Neural cell (in vitro differentiated cells): ENCODE results near the gene ACER2. TPM values are rescaled to one million over a fixed set of nuclear protein-coding genes. Genes with fewer than 3 reads are reported as not detected.
"Not testable (repeated sequence)": the region's sequence is repeated elsewhere in the genome, so short reads cannot be mapped to it uniquely, and the experiment has no call there.

Source experiments
- H2AFZ ChIP-seq: fragments of 200-600, 300-800 bp; sonication (generic), shearing (Covaris generic); 2 replicates; pipeline ENCODE4 v1.6.0; 2014; ENCODE audit warnings: low read depth, mild to moderate bottlenecking, antibody characterized with exemption, low read length, moderate library complexity
- H3F3A ChIP-seq: fragments of 200-600 bp; shearing (Covaris generic); 2 replicates; pipeline ENCODE4 v1.6.1; 2016; ENCODE audit warnings: mild to moderate bottlenecking, moderate library complexity, mixed read lengths, antibody characterized with exemption, low read length; ENCODE audit not compliant: insufficient read depth, poor library complexity, severe bottlenecking
- H3K27ac ChIP-seq: fragments of 200-600, 300-800 bp; sonication (generic), shearing (Covaris generic); 2 replicates; pipeline ENCODE4 v1.5.1; 2014; ENCODE audit warnings: mild to moderate bottlenecking, low read length, moderate library complexity
- H3K27me3 ChIP-seq: fragments of 300-800, 200-600 bp; sonication (generic), shearing (Covaris generic); 2 replicates; pipeline ENCODE4 v1.6.0; 2014; ENCODE audit warnings: mild to moderate bottlenecking, low read depth, low read length, moderate library complexity; ENCODE audit not compliant: insufficient read depth
- H3K36me3 ChIP-seq: fragments of 300-800, 200-600 bp; sonication (generic), shearing (Covaris generic); 2 replicates; pipeline ENCODE4 v1.5.1; 2014; ENCODE audit warnings: mild to moderate bottlenecking, antibody characterized with exemption, low read length, moderate library complexity; ENCODE audit not compliant: insufficient read depth
- H3K4me2 ChIP-seq: fragments of 300-800, 200-600 bp; sonication (generic), shearing (Covaris generic); 2 replicates; pipeline ENCODE4 v1.6.0; 2014; ENCODE audit warnings: mild to moderate bottlenecking, low read length
- H3K4me3 ChIP-seq: fragments of 300-800, 200-600 bp; sonication (generic), shearing (Covaris generic); 2 replicates; pipeline ENCODE4 v1.5.1; 2014; ENCODE audit warnings: mild to moderate bottlenecking, low read length, moderate library complexity
- H3K79me2 ChIP-seq: fragments of 200-600 bp; shearing (Covaris generic); replicated peaks from 2 replicates; pipeline ENCODE4 v1.6.0; 2014; ENCODE audit warnings: mild to moderate bottlenecking, low read length, moderate library complexity; ENCODE audit not compliant: insufficient read depth
- H3K9ac ChIP-seq: fragments of 300-800, 200-600 bp; sonication (generic), shearing (Covaris generic); 2 replicates; pipeline ENCODE4 v1.6.1; 2016; ENCODE audit warnings: mild to moderate bottlenecking, low read length, mixed read lengths
- H3K9me2 ChIP-seq: fragments of 200-600 bp; shearing (Covaris generic); 2 replicates; pipeline ENCODE4 v1.6.1; 2016; ENCODE audit warnings: mild to moderate bottlenecking, low read length, mixed read lengths; ENCODE audit not compliant: insufficient read depth
- H3K9me3 ChIP-seq: fragments of 200-600, 300-800 bp; sonication (generic), shearing (Covaris generic); 2 replicates; pipeline ENCODE4 v1.6.1; 2016; ENCODE audit warnings: mild to moderate bottlenecking, mixed run types, low read length, moderate library complexity, mixed read lengths
- H4K20me1 ChIP-seq: fragments of 200-600 bp; shearing (Covaris generic); 2 replicates; pipeline ENCODE4 v1.6.1; 2016; ENCODE audit warnings: mild to moderate bottlenecking, mixed run types; ENCODE audit not compliant: insufficient read depth
- EP300 ChIP-seq: fragments of 450-650 bp; conservative IDR thresholded peaks from 2 replicates; pipeline ENCODE4 v1.6.1; 2014; ENCODE audit warnings: antibody characterized with exemption, mild to moderate bottlenecking, moderate library complexity; ENCODE audit not compliant: poor library complexity, severe bottlenecking
- EZH2 ChIP-seq: fragments of 200-600, 300-800 bp; shearing (Covaris generic), sonication (generic); IDR thresholded peaks from 2 replicates; pipeline ENCODE4 v1.6.1; 2014; ENCODE audit warnings: antibody characterized with exemption, low read length, borderline replicate concordance, mild to moderate bottlenecking; ENCODE audit not compliant: insufficient read depth, poor library complexity, severe bottlenecking
- MXI1 ChIP-seq: fragments of 450-650 bp; conservative IDR thresholded peaks from 2 replicates; pipeline ENCODE4 v1.6.1; 2014; ENCODE audit warnings: antibody characterized with exemption, mild to moderate bottlenecking; ENCODE audit not compliant: poor library complexity, severe bottlenecking
- POLR2AphosphoS5 ChIP-seq: IDR thresholded peaks from 2 replicates; pipeline ENCODE4 v1.6.1; 2012
- RAD21 ChIP-seq: fragments of 450-650 bp; conservative IDR thresholded peaks from 2 replicates; pipeline ENCODE4 v1.6.1; 2014; ENCODE audit warnings: antibody characterized with exemption, mild to moderate bottlenecking, moderate library complexity
- SMC3 ChIP-seq: fragments of 450-650 bp; conservative IDR thresholded peaks from 2 replicates; pipeline ENCODE4 v1.6.1; 2014; ENCODE audit warnings: antibody characterized with exemption, mild to moderate bottlenecking, moderate library complexity; ENCODE audit not compliant: poor library complexity
- TAF1 ChIP-seq: IDR thresholded peaks from 2 replicates; pipeline ENCODE4 v1.6.1; 2012; ENCODE audit warnings: low read depth
- polyA plus RNA-seq: library from polyadenylated mRNA; depleted of rRNA; stranded (reverse); fragments of >200 nt; gene quantifications from 2 replicates; pipeline ENCODE4 v1.2.3, GENCODE V29; 2014
- TF ChIP-seq, protein P1 (sequence below): fragments of 450-650 bp; IDR thresholded peaks from 2 replicates; pipeline ENCODE4 v1.5.1; 2014; ENCODE audit warnings: antibody characterized with exemption, mild to moderate bottlenecking, moderate library complexity; ENCODE audit not compliant: poor library complexity, severe bottlenecking
- TF ChIP-seq, protein P2 (sequence below): IDR thresholded peaks from 2 replicates; pipeline ENCODE4 v1.6.1; 2012; ENCODE audit warnings: borderline replicate concordance

Gene ACER2
- polyA plus RNA-seq, 1 donor from 2014 or later: 3.0 TPM

DNA sequence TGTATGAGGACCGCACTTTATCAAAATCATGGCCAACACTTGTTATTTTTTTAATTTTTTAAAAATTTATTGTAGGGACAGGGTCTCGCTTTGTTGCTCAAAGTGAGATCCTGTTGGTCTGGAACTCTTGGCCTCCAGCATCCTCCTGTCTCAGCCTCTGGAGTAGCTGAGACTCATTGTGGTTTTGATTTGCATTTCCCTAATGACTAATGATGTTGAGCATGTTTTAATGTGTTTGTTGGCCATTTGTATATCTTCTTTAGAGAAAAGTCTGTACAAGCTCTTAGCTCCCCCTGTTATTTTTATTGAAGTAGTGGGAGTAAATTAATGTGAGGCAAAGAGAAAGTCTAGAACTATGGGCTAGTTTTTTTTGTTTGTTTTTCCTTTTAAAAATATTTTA lies 27.2 kb upstream of the ACER2 start:
- Histone ChIP-seq H3K9me3 (no peaks in the 10 kb centered on the region), H3K4me3 (no peak overlapping the region), H3F3A (peaks cover 6% of the 10 kb centered on the region), H3K79me2 (peaks cover 14% of the 10 kb centered on the region), H4K20me1 (no peaks in the 10 kb centered on the region), H3K36me3 (no peaks in the 10 kb centered on the region), H2AFZ (no peak overlapping the region), H3K4me2 (no peak overlapping the region), H3K27ac (no peak overlapping the region), H3K9me2 (no peaks in the 10 kb centered on the region), H3K27me3 (no peaks in the 10 kb centered on the region), H3K9ac (no peak overlapping the region)
- TF ChIP-seq, protein P1, sequence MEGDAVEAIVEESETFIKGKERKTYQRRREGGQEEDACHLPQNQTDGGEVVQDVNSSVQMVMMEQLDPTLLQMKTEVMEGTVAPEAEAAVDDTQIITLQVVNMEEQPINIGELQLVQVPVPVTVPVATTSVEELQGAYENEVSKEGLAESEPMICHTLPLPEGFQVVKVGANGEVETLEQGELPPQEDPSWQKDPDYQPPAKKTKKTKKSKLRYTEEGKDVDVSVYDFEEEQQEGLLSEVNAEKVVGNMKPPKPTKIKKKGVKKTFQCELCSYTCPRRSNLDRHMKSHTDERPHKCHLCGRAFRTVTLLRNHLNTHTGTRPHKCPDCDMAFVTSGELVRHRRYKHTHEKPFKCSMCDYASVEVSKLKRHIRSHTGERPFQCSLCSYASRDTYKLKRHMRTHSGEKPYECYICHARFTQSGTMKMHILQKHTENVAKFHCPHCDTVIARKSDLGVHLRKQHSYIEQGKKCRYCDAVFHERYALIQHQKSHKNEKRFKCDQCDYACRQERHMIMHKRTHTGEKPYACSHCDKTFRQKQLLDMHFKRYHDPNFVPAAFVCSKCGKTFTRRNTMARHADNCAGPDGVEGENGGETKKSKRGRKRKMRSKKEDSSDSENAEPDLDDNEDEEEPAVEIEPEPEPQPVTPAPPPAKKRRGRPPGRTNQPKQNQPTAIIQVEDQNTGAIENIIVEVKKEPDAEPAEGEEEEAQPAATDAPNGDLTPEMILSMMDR: no peak
- TF ChIP-seq EP300: no peak

DNA sequence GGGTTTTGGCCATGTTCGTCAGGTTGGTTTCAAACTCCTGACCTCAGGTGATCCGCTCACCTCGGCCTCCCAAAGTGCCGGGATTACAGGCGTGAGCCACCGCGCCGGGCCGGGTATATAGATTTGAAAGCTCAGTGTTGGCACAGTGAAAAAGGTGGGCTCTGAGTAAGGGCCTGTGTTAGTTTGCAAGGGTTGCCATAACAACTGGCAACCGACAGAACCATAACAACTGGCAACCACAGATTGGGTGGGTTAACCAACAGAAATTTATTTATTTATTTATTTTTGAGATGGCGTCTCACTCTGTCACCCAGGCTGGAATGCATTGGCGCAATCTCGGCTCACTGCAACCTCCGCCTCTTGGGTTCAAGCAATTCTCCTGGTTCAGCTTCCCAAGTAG lies 23.6 kb upstream of the ACER2 start:
- H3K79me2 ChIP-seq, H2AFZ ChIP-seq, H3K9ac ChIP-seq, H3K27me3 ChIP-seq, H3K4me2 ChIP-seq, H3K27ac ChIP-seq, H3K36me3 ChIP-seq, H3K4me3 ChIP-seq, H3F3A ChIP-seq, H3K9me2 ChIP-seq, H4K20me1 ChIP-seq, H3K9me3 ChIP-seq: not testable (repeated sequence)

DNA sequence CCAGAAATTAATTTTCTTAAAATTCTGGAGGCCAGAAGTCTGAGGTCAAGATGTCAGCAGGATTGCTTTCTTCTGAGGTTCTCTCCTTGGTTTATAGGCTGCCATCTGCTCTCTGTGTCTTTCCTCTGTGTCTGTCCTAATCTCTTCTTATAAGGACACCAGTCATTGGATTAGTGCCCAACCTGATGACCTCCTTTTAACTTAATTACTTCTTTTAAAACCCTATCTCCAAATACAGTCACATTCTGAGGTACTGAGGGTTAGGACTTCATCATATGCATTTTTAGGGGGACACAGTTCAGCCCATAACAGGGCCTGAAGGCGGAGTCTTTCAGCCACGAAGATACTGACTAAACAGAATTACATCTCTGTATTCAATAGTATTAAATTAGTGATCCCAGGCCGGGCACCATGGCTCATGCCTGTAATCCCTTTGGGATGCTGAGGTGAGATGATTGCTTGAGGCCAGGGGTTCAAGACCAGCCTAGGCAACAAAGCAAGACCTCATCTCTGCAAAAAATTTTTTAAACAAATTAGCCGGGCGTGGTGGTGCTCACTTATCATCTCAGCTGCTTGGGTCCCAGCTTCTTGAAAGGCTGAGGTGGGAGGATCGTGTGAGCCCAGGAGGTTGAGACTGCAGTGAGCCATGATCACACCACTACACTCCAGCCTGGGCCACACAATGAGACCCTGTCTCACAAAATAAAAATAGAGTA lies 22.9 kb upstream of the ACER2 start:
- H3K27ac ChIP-seq: no peak overlapping the region

More for the DNA sequence above, 22.9 kb upstream of the ACER2 start:
- Histone ChIP-seq H3K9me2 (no peaks in the 10 kb centered on the region), H3F3A (peaks cover 2% of the 10 kb centered on the region), H3K9ac (no peak overlapping the region), H2AFZ (no peak overlapping the region), H3K4me2 (no peak overlapping the region), H3K9me3 (no peaks in the 10 kb centered on the region), H3K79me2 (no peaks in the 10 kb centered on the region), H3K36me3 (no peaks in the 10 kb centered on the region), H3K27me3 (no peaks in the 10 kb centered on the region), H4K20me1 (no peaks in the 10 kb centered on the region), H3K4me3 (no peak overlapping the region)
- TF ChIP-seq TAF1 (no peak), EZH2 (no peak), SMC3 (no peak), EP300 (no peak), POLR2AphosphoS5 (no peak), MXI1 (no peak), RAD21 (no peak)
- TF ChIP-seq, protein P1: no peak
- TF ChIP-seq, protein P2, sequence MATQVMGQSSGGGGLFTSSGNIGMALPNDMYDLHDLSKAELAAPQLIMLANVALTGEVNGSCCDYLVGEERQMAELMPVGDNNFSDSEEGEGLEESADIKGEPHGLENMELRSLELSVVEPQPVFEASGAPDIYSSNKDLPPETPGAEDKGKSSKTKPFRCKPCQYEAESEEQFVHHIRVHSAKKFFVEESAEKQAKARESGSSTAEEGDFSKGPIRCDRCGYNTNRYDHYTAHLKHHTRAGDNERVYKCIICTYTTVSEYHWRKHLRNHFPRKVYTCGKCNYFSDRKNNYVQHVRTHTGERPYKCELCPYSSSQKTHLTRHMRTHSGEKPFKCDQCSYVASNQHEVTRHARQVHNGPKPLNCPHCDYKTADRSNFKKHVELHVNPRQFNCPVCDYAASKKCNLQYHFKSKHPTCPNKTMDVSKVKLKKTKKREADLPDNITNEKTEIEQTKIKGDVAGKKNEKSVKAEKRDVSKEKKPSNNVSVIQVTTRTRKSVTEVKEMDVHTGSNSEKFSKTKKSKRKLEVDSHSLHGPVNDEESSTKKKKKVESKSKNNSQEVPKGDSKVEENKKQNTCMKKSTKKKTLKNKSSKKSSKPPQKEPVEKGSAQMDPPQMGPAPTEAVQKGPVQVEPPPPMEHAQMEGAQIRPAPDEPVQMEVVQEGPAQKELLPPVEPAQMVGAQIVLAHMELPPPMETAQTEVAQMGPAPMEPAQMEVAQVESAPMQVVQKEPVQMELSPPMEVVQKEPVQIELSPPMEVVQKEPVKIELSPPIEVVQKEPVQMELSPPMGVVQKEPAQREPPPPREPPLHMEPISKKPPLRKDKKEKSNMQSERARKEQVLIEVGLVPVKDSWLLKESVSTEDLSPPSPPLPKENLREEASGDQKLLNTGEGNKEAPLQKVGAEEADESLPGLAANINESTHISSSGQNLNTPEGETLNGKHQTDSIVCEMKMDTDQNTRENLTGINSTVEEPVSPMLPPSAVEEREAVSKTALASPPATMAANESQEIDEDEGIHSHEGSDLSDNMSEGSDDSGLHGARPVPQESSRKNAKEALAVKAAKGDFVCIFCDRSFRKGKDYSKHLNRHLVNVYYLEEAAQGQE: no peak
